ENCODE results near the gene ZNF891. TPM values are rescaled to one million over a fixed set of nuclear protein-coding genes. Genes with fewer than 3 reads are reported as not detected.
A peak's percentile ranks its signal among the peaks of the same experiment; 100 is the strongest.

ZNF891 gene
- total and polyA plus RNA-seq, 2 of the 8 experiments (the other 6 are each of a cell fraction or from before 2014, with no cell fraction given) = 1.3 to 3.1 TPM

DNA sequence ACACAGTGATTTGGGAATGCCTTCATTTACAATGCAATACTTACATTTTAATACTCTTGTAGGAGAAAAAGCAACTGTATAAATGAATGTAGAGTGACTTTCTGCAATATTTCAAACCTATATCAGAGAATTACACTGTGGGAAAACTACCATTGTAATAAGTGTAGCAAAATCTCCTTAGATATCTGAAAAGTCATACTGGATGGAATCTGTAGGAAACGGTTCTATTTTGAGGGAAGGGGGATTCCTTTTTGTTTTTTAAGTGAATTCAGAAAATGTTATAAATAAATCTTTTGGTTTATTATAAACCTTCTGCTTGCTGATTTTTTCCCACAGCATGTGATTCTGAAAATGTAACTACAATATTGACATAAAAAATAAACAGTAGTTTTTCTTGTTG lies 23.0 kb downstream of the ZNF891 start:
- Histone ChIP-seq H4K8ac (ENCODE audit: extremely low read depth, insufficient read depth, low read length) (no peak overlapping the region), H3K18ac (ENCODE audit: extremely low read depth, low read length) (no peak overlapping the region), H3K4me1 (replicated peaks in 1 of 4; ENCODE audit: control insufficient read depth in 3 of 4, insufficient read depth in 4 of 4, low read length in 3 of 4) (no peaks in the 10 kb centered on the region), H2AFZ (ENCODE audit: low read length) (no peak overlapping the region), H3K79me1 (ENCODE audit: low read depth, low read length) (no peaks in the 10 kb centered on the region), H4K20me1 (replicated peaks in 1 of 2; ENCODE audit: control insufficient read depth in 1 of 2, insufficient read depth in 2 of 2, low read length in 2 of 2) (no peaks in the 10 kb centered on the region), H3K27ac (ENCODE audit: low read depth, low read length) (no peak overlapping the region), H3K4me3 (ENCODE audit: extremely low read depth in 1 of 4, insufficient read depth in 2 of 4, low read depth in 3 of 4, low read length in 4 of 4) (peak overlapping the region in 1 of 4 experiments; percentile 24; a peak in 1 of 8 replicates), H2BK20ac (ENCODE audit: low read length) (no peak overlapping the region), H3K9me3 (ENCODE audit: insufficient read depth in 2 of 2, low read depth in 1 of 2, low read length in 1 of 2) (peaks cover 76 to 93% of the 10 kb centered on the region in 2 experiments), H4K91ac (replicated peaks; ENCODE audit: insufficient read length, low read length) (no peak overlapping the region), H3K14ac (ENCODE audit: insufficient read length) (no peak overlapping the region), H3K56ac (replicated peaks; ENCODE audit: insufficient read length, low read depth, low read length) (no peak overlapping the region), H2BK15ac (ENCODE audit: low read length) (no peak overlapping the region), H4K5ac (ENCODE audit: insufficient read length, low read depth, low read length) (no peak overlapping the region), H2BK120ac (replicated peaks; ENCODE audit: low read depth, low read length) (no peak overlapping the region), H2BK12ac (ENCODE audit: low read depth, low read length) (no peak overlapping the region), H2AK5ac (ENCODE audit: low read depth, low read length) (no peak overlapping the region), H3K4me2 (ENCODE audit: insufficient read depth in 1 of 2, low read depth in 2 of 2, low read length in 2 of 2) (no peak overlapping the region), H3K27me3 (replicated peaks in 1 of 4; ENCODE audit: control insufficient read depth in 3 of 4, extremely low read depth in 1 of 4, insufficient read depth in 3 of 4, low read length in 3 of 4) (no peaks in the 10 kb centered on the region), H3K23me2 (ENCODE audit: low read depth, low read length) (no peaks in the 10 kb centered on the region), H3K36me3 (ENCODE audit: control insufficient read depth in 2 of 4, insufficient read depth in 4 of 4, low read length in 3 of 4) (peaks cover 5 to 76% (median 37%) of the 10 kb centered on the region in 4 experiments; a peak in 7 of 8 replicates), H3K23ac (ENCODE audit: insufficient read length) (no peak overlapping the region), H3K79me2 (ENCODE audit: control insufficient read depth in 1 of 2, insufficient read depth in 2 of 2, low read length in 2 of 2) (no peaks in the 10 kb centered on the region), H3K4ac (replicated peaks; ENCODE audit: insufficient read length, low read depth, low read length) (no peak overlapping the region), H2BK5ac (ENCODE audit: low read depth, low read length) (no peak overlapping the region), H3K9ac (replicated peaks in 1 of 4; ENCODE audit: extremely low read depth in 1 of 4, low read depth in 3 of 4, low read length in 3 of 4) (no peak overlapping the region)
- ChIA-PET CTCF (ENCODE audit: partially characterized antibody) (interaction anchor here (1.2 kb wide), 1 partner anchor 74 kb away, joined by 3 read pairs; the partner anchor contains the start of gene ZNF268), POLR2A (ENCODE audit: partially characterized antibody) (interaction anchor here (0.7 to 1.2 kb wide), 2 partner anchors 49 to 68 kb away, joined by 3 read pairs; no protein-coding TSS in a partner anchor)
- WGBS, 2 experiments (ENCODE audit: extremely low coverage in 1 of 2, insufficient coverage in 1 of 2, insufficient read length in 1 of 2, insufficient replicate concordance in 2 of 2, low coverage in 1 of 2, low lambda C conversion rate in 2 of 2, missing lambda C conversion rate in 1 of 2) = 76% methylated on average over 1 of the region's 1 CpG; no CpG with 5 or more reads in 1 of the 2 experiments
- no peak for DNase-seq (ENCODE audit: low read depth in 1 of 2, low spot score in 2 of 2)
- no peak for FAIRE-seq
